IMR-90 (cell line): Measurements from ENCODE around the gene SYT8.

Source experiments
- CEBPB ChIP-seq: IDR thresholded peaks from 2 replicates; pipeline ENCODE4 v1.6.1; 2012; ENCODE audit warnings: low read depth, low read length, improper control_type of control experiment
- CTCF ChIP-seq: conservative IDR thresholded peaks from 2 replicates; pipeline ENCODE4 v1.5.1; 2012; ENCODE audit warnings: mild to moderate bottlenecking, low read depth, low read length, improper control_type of control experiment
- MAFK ChIP-seq: IDR thresholded peaks from 2 replicates; pipeline ENCODE4 v1.6.1; 2012; ENCODE audit warnings: low read depth, low read length, improper control_type of control experiment
- MXI1 ChIP-seq: IDR thresholded peaks from 2 replicates; pipeline ENCODE4 v1.6.1; 2012; ENCODE audit warnings: low read depth, mild to moderate bottlenecking, low read length, moderate library complexity, borderline replicate concordance
- POLR2A ChIP-seq: IDR thresholded peaks from 2 replicates; pipeline ENCODE4 v1.6.1; 2012; ENCODE audit warnings: mild to moderate bottlenecking, low read depth, low read length
- RAD21 ChIP-seq: IDR thresholded peaks from 2 replicates; pipeline ENCODE4 v1.6.1; 2012; ENCODE audit warnings: low read length, improper control_type of control experiment
- RCOR1 ChIP-seq: IDR thresholded peaks from 2 replicates; pipeline ENCODE4 v1.6.1; 2012; ENCODE audit warnings: mild to moderate bottlenecking, low read length, improper control_type of control experiment; ENCODE audit not compliant: insufficient replicate concordance
- RFX5 ChIP-seq: IDR thresholded peaks from 2 replicates; pipeline ENCODE4 v1.8.0; 2012; ENCODE audit warnings: low read depth, mild to moderate bottlenecking, low read length, moderate library complexity
- SMC3 ChIP-seq: fragments of 150-350 bp; IDR thresholded peaks from 2 replicates; pipeline ENCODE4 v1.6.1; 2016; ENCODE audit warnings: low read depth, mild to moderate bottlenecking, antibody characterized with exemption, low read length, moderate library complexity

DNA sequence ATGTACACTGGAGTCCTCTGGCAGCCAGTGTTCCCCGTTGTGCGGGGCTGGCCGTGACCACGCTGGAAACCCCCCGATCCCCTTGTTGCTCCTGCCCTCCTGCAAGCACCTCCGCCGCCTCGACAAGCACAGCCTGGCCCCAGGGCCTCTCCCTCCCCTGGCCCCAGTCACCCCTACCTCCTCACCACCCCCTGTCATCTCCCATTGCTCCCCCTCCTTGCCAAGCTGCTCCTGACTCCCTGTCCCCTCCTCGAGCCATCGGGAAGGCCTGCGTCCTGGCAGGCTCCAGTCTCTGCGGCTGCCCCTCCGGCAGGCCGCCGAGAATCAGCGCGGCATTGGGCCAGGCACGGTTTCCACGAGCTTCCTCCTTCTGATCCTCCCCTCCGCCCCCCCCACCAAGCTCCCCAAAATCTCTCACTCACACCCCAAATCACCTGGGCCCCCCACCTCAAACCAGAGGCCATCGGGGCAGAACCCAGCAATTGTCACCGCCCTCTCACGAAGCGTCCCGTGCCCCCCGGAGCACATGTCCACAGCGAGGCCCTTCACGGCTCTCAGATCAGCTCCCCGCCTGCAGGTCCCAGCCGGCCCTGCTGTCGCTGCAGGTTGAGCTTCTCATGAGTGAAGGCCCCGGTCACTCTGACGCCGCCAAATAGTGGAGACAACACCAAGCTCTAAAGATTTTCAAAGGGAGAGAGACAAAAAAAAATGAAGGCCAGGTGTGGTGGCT lies 12.4 kb downstream of the SYT8 start:
- TF ChIP-seq POLR2A (no peak), MAFK (no peak), CTCF (no peak), SMC3 (no peak), RFX5 (no peak), RCOR1 (no peak), MXI1 (no peak), RAD21 (no peak), CEBPB (no peak)
